HG03521 (cell line): ENCODE data around the gene HS6ST1.
A peak's percentile ranks its signal among the peaks of the same experiment; 100 is the strongest.

Source experiments
- ATAC-seq: cut with Tn5 transposase; IDR thresholded peaks from one replicate; pipeline ENCODE4 v1.9.1; 2021; ENCODE audit warnings: mild to moderate bottlenecking, moderate library complexity; ENCODE audit not compliant: unreplicated experiment

The HS6ST1 gene

DNA sequence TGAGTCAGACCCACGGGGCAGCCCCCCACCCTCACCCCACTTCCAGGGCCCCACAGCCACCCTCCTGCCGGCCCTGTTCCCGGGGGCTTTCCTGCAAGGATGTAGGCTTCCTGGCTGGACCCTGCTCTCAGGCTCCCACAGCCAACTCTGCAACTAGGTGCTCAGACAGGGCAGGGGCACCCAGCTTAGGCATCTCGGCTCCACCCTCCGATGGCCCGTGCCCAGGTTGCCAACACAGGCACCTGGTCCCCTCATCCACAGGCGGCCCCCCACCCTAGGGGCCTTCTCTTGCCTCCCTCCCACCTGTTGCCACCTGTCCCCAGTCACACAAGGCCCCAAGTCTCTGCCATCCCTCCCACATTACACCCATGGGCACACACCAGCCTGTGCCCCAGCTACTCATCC, 34.6 kb downstream of the HS6ST1 start:
- ATAC-seq = no peak

DNA sequence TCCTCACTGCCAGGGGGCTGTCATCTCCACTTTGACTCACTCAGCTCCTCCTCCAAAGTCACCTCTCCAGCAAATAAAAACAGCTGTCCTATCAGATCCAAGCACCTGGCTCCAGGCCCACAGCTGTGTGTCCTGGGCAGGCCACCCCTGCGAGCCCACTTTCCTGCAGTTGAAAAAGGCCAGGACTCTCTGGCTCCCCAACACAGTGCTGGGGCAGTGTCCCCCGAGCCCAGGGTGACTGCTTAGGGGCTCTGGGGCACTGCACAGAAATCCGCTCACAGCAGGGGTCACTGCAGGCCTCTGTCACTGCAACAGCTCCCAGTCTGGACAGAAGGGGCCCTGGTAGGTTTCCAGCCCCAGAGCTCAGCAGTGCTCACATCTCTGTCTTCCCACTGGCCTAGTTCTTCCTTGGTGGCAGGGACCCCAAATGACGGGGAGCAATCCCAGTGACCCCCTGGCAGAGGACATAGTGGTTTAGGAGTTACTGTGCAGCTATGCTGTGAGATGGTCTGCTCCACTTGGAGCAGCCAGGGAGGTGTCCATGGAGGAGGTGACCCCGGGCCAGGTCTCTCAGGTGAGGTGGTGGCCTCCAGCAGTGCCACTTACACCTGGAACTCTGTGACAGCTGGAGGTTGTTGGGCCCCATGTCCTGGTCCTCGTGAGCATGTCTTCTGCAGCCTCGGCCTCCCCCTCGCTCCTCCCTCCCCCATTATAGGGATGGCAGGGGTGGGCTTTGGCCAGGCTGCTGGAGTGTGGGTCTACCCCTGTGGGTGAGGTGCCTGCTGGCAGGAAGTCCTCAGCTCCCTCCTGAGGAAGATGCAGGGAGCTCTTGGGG, 35.5 kb downstream of the HS6ST1 start:
- no peak for ATAC-seq

DNA sequence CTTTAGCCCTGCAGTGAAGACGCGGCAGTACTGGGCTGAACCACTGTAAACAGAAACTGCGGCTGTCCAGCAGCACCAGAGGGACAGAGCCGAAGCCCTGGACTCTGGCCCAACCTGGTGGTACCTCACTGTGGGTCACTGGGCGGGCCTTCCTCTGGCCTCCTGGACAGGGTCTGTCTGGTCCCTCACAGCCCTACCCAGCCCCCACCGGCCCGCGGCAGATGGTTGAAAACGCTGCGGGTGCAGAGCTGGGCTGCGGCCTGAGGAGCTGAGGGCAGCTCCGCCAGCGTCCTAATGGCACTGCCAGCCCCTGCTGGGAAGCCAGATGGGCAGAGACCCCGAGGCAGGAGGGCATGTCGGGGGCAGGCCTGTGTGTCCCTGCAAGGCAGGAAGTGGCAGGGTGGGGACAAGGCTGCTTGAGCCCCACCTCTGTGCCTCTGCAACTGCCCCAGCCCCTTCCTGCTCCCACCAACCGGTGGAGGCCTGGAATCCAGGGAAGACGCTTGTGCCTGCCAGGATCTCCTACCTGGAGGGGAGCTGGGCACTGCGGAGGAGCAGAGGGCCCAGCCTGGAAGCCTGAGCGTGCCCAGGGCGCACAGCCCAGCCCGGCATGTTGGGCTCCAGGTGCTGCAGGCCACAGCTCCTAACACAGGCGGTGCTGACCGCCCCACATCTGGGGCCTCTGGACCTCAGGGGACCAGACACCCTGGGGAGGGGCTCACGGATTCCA, 36.3 kb downstream of the HS6ST1 start:
- ATAC-seq = no peak

DNA sequence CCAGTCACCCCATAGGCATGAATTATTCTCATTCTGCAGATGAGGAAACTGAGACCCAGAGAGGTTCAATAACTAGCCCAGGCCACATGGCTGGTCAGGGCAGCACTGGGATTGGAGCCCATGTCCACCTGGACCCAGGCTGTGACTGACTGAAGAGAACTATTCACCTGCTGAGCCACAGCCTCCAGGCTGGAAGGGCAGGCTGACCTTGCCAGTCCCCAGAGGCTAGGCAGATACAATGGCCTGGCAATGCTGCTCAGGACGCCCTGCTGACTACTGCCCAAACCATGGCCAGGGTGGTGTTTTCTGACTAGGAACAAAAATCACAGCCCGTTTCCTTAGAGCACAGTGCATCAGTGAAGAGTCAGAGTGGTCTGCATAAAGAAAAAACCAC, 36.8 kb downstream of the HS6ST1 start:
- no peak for ATAC-seq

DNA sequence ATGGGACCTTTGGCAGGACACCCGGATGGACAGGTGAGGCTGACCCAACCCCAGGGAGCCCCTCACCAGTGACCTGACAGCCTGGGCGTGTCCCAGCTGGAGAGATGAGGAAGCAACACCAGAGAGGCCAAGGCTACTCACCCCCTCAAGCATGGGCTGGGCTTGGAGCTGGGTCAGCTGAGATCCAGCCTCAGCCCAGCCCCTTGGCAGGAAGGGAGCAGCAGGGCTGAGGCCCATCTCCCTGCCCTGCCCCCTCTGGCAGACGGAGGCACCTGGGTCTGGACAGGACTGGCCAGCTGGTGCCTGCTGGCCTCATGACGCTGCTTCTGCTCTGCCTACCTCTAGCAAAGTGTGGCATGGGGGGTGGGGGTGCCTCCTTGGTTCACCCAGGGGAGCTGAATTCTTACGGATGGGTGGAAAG, 37.8 kb downstream of the HS6ST1 start:
- ATAC-seq = no peak

DNA sequence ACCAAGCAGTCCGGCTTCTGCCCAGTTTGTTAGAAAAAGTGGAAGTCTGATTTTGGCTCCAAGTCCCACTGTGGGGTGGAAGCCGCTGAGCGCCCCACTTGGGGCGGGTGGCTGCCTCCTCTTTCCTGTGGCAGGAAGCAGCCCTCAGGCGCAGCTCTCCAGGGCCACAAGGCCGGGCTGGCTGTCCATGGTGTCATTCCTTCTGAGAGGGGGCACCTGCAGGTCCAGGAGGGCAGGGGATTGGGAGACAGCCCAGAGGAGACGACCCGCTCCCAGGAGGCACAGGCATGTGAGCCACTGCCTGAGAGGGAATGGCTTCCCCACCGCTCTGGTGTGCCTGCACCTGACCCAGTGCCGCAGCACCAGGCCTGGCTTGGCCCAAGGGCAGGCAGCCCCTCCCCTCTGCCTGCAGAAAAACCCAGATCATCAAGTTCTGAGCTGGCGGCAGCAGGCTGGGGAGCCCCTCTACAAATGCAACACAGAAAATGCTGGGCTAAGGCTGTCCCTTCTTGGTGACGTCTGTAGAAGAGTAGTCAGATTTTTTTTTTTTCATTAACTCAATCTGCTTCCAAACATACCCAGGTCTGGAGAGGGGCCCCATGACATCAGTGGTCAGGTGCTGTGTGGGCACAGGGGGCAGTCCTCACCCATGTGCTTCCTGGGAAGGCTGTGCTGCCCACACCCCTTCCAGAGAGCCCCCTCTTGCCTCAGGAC, 38.4 kb downstream of the HS6ST1 start:
- ATAC-seq = peak; percentile 43

DNA sequence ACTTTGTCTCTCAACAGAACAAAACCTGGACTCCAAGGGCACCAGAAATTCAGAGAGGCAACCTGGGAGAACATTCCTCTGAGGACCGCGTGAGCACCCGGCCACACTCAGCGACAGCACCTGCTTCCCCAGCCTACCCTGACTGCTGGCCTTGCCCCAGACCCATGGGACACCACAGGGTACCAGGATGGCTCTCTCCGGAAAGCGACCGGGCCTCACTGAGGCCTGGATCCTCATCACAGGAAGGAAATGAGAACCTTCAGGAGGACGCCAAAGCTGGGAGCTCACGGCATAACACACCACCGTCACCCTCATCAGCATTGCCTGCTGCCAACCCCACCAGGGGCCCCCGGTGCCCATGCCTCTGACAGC, 38.9 kb downstream of the HS6ST1 start:
- no peak for ATAC-seq

DNA sequence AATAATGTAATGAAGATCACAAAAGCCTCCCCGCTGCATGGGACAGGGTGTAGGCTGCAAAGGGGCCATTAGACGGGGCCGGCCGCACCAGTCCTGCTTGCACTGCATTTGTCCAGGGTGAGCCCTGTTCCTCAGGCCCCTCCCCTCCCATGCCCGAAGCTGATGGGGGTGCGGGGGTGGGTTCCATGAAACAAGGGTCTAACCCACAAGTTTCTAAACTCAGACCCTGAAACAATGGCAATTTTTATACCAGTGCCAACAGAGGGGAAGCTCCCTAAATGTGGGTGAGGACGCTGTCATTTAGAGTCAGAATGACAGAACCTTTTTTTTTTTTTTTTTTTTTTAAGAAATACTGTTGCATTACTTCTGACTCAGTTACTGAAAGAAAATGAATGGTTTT, 39.7 kb downstream of the HS6ST1 start:
- no peak for ATAC-seq

DNA sequence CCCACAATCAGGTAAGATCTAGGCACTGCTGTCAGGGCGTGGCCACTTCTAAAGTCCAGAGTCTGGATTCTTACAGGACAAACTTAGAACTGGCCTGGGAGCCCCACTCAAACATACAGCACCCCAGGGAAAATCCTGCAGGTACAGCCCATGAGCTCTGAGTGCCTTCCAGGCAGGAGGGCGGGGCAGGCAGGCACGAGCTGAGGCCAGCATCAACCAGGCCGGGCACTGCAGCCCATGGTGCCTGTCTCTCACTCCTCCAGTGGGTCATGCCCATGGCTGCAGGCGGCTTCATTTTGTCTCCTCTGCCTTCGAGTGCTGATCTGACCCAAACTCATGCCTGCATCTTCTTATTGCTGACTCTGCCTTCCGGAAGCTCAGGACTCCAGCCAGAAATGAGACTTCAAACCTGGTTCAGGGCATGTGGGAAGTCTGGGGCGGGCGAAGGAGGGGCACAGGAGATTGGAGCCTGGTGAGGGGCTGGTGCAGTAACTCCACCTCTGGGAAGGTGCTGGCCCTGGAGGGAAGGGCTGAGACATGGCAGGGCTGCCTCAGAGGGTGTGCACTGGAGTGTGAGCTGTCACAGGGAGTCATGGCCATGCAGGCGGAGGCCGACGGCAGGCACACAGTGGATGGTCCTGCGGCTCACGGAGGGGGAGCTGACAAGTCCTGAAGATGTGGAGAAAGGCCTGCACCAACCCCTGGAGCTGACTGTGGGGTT, 40.5 kb downstream of the HS6ST1 start:
- ATAC-seq = no peak

DNA sequence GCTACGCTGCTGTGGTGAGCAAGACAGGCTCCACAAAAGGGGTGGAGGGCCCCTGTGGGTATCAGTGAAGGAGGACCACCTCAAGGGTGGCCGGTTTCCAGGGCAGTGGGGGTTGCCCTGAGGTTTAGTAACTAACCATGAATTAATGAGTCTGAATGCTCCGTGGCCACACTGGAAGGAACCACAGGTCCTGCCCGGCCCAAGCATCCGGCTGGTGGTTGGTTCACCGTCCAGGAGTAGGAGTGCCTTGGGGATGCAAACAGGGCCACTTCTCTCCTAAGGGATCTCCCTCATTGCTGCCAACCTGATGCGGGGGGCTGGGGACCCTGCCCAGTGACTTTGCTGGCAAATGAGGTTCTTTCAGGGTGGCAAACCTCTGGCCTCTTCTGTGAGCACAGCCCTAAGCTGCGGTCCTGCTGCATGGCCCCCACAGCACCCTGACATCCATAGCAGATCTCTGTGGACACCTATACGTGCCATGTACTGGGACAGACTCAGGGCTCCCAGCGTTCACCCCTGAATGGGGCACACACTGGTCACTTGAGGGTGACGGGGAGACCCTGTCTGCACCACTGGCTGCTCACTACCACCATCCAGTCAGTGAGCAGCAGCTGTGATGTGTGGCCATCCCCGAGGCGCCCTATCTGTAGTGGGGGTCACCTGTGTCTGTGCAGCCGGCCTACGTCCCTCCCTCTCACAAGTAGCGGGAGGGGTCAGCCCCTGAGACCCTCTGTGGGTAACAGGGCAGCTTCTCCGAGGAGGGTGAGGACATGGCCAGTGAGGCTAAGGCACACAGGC, 41.6 kb downstream of the HS6ST1 start:
- no peak for ATAC-seq

DNA sequence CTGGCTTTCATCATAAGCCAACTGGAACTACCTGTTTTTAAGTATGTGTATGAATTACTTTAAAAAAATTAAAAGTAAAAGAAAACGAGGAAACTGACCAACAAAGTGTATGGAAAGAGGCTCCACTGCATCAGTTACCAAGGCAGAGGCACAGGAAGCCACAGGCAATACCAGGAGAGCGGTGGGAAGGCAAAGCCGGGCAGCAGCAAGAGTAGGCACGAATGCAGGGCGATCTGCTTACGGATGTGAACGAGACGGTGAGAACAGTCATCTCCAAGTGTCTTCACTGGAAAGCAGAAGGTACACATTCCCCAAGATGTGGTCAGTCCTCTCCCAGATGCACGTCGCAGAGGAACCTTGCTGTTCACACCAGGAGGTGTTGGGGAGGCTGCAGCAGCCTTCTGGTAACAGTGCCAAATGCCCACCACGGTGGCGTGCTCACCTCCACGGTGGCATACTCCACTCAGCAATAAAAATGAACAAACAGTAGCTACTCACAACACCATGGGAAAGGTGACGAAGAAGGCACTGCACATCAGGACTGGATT, 43.1 kb downstream of the HS6ST1 start:
- ATAC-seq = no peak

DNA sequence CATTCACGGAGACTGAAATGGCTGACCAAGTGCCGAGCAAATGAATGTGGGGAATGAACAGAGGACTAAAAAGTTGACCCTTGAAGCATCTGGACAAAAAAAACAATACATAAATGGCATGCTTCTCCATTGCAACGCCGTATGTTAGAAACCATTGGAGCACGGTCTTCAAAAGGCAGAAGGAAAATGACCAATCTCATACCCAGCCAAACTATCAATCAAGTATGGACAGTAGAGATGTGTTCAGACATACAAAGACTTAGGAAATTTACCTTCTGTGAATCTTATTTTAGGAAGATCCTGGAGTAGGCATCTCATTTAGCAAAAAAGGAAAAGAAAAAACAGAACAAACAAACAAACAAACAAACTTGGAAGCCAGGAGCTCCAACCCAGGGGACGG, 44.5 kb downstream of the HS6ST1 start:
- no peak for ATAC-seq

DNA sequence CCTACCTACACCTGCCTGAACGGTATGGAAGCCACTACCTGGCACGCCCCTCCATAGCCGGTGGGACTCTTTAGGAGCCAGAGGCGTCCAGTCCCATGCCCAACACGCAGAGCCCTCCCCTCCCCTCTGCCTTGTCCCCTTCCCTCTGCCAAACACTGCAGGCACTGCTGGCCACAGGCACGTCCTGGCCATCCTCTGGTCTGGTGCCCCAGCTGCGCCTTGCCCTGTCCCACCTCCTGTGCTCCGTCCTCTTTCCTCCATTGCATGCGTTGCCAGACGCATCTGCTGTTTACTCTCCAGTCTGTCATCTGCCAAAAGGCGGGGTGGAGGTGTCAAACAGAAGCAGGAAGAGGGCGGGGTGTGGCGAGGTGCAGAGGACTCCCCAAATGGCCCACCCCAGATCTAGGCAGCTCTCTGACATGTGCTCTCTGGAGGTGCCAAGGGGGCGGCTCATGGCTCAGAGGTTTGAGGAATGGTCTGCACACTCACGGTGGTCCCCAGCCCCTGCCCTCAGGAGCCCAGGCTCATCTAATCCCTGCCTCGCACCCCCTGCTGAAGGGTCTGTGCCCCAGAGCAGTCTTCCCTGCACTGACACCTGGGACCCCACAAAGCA, 45.1 kb downstream of the HS6ST1 start:
- ATAC-seq = no peak

DNA sequence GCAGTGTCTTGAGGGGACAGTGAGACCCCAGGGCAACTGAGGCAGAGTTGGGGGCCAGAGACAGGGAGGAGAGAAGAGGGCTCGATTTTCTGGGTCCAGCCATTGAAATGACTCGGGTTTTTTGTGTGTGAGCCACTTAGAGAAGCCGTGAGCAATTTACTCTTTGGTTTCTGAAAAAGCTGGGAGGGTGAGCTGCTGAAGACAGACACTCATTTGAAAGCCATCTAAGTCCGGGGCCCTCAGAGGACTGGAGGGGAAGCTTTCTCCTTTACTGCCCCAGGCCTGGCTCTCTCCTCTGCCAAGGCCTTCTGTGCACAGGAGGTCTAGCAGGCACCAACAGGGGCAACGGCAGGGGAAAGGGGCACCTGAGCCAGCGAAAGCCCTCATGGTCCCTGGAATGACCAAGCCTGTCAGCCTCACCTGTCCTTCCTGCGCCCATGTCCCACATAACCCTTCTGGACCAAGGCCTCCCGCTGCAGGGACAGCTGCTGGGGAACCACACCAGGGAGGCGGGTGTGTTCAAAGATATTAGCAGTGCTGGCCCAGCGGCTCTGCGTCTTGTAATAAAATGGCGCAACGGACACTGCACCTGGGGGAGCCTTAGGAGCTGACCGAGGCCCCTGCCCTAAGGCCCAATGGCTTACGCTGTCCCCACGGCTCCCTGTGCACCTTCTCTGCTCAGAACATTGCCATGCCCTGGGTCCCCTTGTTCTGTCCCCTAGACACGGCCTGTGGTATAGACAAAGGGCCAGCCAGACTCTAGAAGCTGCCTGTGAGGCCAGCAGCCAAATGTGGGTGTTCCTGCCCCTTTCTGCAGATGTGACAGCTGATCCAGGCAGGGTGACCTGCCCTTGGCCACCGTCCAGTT, 45.8 kb downstream of the HS6ST1 start:
- no peak for ATAC-seq

DNA sequence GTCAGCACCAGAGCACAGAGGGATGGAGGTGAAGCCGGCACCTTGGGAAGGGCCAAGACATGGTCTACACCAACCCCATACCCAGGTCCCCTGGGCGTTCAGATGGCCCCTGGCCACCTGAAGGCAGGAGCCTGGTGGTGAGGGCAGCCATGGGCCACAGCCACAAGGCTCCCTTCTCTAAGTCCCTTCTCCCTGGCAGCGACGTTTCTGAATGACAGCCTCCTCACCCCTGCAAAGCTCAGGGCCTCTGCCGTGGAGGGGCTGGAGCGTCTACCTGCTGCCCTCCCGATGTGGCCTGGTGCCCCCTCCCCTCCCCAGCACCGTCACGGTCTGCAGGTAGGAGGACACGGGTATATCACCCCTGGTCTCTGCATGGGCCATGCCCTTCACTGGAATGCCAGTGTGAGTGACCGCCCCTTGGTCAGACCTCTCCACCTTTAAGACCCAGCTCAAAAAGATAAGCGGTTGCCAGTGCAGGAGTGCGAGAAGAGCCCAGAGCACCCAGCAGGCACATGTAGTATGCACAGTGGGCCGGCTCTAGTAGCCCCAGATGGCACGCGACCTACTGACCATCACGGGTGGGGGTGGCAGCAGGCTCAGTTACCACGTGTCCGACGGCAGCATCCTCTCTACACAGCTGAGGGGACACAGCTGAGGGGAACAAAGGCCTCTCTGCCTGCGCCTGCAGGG, 46.6 kb downstream of the HS6ST1 start:
- no peak for ATAC-seq

DNA sequence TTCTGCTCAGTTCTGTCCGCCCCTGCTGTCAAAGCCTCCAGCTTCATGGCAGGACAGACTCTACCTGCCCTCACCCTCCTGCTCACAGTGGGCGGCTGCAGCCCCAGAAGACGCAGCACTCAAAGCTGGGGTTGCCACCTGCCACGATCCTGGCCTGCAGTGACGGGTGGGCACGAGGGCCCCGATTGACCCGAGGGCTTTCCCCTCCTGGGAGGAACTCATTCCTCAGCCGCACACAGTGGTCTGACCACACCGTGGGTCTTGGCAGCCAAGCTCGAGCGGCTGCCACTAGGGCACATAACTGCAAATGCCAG, 47.1 kb downstream of the HS6ST1 start:
- no peak for ATAC-seq

DNA sequence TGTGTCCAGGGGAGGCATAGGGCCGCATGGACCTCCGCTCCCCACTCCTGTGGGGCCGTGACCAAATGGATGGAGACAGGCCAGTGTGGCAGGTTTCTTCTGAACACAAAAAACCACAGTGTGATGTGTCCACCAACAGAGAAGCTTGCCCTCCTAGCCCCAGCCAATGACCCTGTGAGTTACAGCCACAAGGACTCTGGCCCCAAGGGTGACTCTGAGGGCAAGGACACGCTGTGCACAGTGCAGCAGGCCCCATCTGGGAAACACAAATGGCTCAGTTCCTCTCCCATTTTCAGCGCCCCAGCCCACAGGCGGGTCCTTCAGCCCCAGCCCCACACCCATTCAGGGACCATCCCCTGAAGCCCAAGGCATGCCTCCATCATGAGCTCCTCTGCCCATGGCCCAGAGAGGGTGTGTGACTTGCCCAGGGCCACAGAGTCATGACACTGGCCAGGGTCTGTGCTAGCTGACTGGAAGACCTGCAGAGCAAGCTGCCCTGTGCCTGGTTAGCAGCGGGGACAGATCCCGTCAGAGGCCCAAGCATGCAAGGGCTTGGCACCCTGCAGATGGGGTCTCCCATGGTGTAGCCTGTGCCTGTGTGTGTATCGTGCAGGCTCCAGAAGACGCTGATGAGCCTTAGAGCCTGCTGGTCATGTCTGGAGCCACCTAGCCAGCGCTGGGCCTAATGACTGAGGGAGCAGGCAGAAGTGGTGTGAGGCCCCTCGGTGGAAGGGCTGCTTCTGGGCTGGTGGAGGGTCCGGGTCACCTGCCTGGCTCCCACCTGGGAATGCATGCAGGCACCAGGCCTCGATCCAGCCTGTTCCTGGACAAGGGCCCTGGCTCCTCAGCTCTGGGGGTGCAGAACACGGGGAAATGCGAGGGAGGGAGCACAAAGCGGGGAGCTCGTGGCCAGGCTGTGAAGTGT, 47.7 kb downstream of the HS6ST1 start:
- ATAC-seq = no peak
